H1 (cell line): Measurements from ENCODE around the gene GNG10.

Experiments
- BCL11A ChIP-seq, 2 experiments: IDR thresholded peaks; one replicate each; pipeline ENCODE4 v1.6.1; 2011; ENCODE audit warnings: low read depth in 2 of 2, low read length in 2 of 2, mild to moderate bottlenecking in 2 of 2
- CHD2 ChIP-seq: IDR thresholded peaks from 2 replicates; pipeline ENCODE4 v1.6.1; 2012; ENCODE audit warnings: low read length, improper control_type of control experiment
- EZH2 ChIP-seq: fragments of 200-600 bp; sonication (generic); IDR thresholded peaks from 2 replicates; pipeline ENCODE4 v1.7.1; 2012; ENCODE audit warnings: low read depth, mild to moderate bottlenecking, moderate library complexity, low read length, inconsistent platforms; ENCODE audit not compliant: severe bottlenecking
- POLR2AphosphoS5 ChIP-seq: IDR thresholded peaks from 2 replicates; pipeline ENCODE4 v1.6.1; 2011; ENCODE audit warnings: low read depth, low read length
- TF ChIP-seq, protein P1 (sequence below): IDR thresholded peaks from 2 replicates; pipeline ENCODE4 v1.6.1; 2011; ENCODE audit warnings: low read length, improper control_type of control experiment

DNA sequence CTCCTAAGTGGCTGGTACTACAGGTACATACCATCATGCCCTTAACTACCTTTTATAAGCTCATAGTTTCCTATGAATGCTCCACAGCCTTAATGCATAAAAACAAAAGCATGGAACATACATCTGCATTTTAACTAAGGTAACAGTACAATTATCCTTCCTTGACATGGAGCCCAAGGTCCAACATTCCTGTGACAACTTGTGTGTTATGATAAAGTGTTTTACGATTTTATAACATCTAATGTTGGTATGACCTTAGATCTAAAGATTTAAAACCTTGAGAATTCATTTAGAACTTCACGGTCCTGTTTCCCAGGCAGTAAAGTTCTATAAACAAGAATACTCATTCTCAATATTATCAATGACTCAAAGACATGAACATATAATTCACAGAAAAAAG is 43.1 kb downstream of the GNG10 start:
- TF ChIP-seq POLR2AphosphoS5, result no peak
- TF ChIP-seq CHD2, result no peak
- TF ChIP-seq, protein P1, sequence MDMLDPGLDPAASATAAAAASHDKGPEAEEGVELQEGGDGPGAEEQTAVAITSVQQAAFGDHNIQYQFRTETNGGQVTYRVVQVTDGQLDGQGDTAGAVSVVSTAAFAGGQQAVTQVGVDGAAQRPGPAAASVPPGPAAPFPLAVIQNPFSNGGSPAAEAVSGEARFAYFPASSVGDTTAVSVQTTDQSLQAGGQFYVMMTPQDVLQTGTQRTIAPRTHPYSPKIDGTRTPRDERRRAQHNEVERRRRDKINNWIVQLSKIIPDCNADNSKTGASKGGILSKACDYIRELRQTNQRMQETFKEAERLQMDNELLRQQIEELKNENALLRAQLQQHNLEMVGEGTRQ, result no peak
- no peak for TF ChIP-seq BCL11A (IDR thresholded peaks at IDR 0.05; ENCODE audit: low read depth in 2 of 2, low read length in 2 of 2)
- no peak for TF ChIP-seq EZH2
